ENCODE data around the gene UQCRC1. TPM values are rescaled to one million over a fixed set of nuclear protein-coding genes. Genes with fewer than 3 reads are reported as not detected.

The UQCRC1 gene
- 278 and 283 TPM in 2 replicates for total RNA-seq (2022)
- percentile 76 among the genes with signal in this experiment for Bru-seq, nascent RNA
- BruChase-seq, experiment 1, labeled RNA remaining after a 2-hour chase, result percentile 79 among the genes with signal in this experiment
- percentile 94 among the genes with signal in this experiment for BruChase-seq, experiment 2, labeled RNA remaining after a 6-hour chase
- long read RNA-seq, transcript UQCRC1-201 (13 exons, 1,985 nt), result major isoform, 996 of 1,115 reads
- long read RNA-seq, partial matches to known transcripts, result 53 of 1,115 reads
- long read RNA-seq, other reads (novel, unspliced or antisense), result 66 of 1,115 reads

DNA sequence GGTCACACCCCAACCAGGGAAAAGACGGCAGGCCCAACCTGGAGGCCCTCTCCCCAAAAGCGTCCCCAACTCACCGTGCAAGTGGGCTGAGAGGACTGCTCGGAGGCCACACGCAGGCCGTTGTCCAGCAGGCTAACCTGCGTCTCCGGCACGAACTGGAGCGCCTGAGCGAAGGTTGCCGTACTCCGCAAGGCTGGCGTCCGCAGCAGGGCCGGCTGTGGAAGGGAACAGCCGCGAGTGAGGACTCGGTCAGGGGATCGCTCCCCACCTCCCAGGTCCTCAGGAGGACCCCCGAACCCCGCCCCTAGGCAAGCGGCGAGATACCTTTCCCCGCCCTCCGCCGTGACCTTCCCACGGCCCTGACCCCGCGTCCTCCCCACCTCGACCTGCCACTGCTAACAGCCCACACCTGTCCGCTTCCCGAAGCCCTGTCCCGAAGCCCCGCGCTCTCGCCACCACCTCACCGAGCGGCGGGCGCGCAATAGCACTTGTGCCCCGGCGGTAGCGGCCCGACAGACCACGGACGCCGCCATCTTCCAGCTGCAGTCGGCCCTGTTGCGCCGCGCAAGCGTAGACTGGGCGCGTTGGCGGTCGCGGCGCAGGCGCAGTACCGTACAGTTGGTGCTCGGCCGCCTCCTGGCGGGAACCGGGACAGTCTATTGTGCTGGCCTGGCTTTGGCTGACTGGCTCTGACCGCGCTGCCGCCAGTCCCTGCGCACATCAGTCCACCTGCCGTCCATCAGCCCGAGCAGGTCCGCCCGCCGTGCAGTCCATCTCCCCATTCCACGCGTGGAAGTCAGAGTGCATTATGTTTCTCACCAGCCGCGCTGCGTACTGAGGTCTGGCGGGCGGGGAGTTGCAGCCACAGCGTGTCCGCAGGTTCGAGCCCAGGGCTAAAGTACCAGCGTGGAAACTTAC, at the start of gene UQCRC1:
TSS of gene UQCRC1 (minus strand) at position 559 of the 918 bp plus-strand sequence. CDS start at position 533, 26 bp downstream.
- Histone ChIP-seq H3K27me3 (replicated peaks; ENCODE audit: control insufficient read depth, insufficient read depth, low read length) (no peaks in the 10 kb centered on the region), H3K36me3 (ENCODE audit: control insufficient read depth, insufficient read depth, low read length) (peaks cover 5% of the 10 kb centered on the region; the same call in 1 of the 2 replicates), H3K4me1 (peaks cover 11% of the 10 kb centered on the region), H3K9me3 (no peaks in the 10 kb centered on the region), H3K4me3 (ENCODE audit: low read depth, low read length) (peak within 1 kb of the TSS; percentile 87)
- ChIA-PET CTCF (interaction anchor here (0.5 to 1.5 kb wide), 4 partner anchors 15 to 136 kb away, joined by 3 to 4 read pairs (median 4); no protein-coding TSS in a partner anchor), POLR2A (interaction anchor here (0.6 to 1.0 kb wide), 2 partner anchors 54 to 55 kb away, joined by 3 read pairs; no protein-coding TSS in a partner anchor)
- no peaks in the 10 kb centered on the region for H3K9me3 Mint-ChIP-seq (ENCODE audit: unreplicated experiment)
- BruUV-seq (replicated peaks), result no TSS peak
- H3K27me3 Mint-ChIP-seq (ENCODE audit: insufficient read depth, unreplicated experiment), result no peaks in the 10 kb centered on the region
- H3K27ac Mint-ChIP-seq (ENCODE audit: unreplicated experiment), result peak within 1 kb of the TSS; percentile 96
- TF ChIP-seq, protein P1, sequence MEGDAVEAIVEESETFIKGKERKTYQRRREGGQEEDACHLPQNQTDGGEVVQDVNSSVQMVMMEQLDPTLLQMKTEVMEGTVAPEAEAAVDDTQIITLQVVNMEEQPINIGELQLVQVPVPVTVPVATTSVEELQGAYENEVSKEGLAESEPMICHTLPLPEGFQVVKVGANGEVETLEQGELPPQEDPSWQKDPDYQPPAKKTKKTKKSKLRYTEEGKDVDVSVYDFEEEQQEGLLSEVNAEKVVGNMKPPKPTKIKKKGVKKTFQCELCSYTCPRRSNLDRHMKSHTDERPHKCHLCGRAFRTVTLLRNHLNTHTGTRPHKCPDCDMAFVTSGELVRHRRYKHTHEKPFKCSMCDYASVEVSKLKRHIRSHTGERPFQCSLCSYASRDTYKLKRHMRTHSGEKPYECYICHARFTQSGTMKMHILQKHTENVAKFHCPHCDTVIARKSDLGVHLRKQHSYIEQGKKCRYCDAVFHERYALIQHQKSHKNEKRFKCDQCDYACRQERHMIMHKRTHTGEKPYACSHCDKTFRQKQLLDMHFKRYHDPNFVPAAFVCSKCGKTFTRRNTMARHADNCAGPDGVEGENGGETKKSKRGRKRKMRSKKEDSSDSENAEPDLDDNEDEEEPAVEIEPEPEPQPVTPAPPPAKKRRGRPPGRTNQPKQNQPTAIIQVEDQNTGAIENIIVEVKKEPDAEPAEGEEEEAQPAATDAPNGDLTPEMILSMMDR (IDR thresholded peaks at IDR 0.05; ENCODE audit: insufficient read depth in 1 of 2, low read depth in 1 of 2, low read length in 1 of 2, severe bottlenecking in 1 of 2, unreplicated experiment in 1 of 2), result peak; percentile 45 to 68
- peak within 1 kb of the TSS; percentile 91 for H3K4me3 Mint-ChIP-seq (ENCODE audit: unreplicated experiment)
- peak; percentile 91 to 95 for DNase-seq
- peaks cover 7% of the 10 kb centered on the region for H3K4me1 Mint-ChIP-seq (ENCODE audit: low read depth, unreplicated experiment)
- peaks cover 49% of the 10 kb centered on the region for H3K36me3 Mint-ChIP-seq (ENCODE audit: insufficient read depth, unreplicated experiment)
- intact Hi-C loops (cut with micrococcal nuclease; ENCODE audit: unreplicated experiment), result loop anchor here (1.0 to 2.0 kb wide), 3 partner anchors 26 to 53 kb away; partner anchors contain the start of genes CELSR3, PFKFB4 and SLC26A6

DNA sequence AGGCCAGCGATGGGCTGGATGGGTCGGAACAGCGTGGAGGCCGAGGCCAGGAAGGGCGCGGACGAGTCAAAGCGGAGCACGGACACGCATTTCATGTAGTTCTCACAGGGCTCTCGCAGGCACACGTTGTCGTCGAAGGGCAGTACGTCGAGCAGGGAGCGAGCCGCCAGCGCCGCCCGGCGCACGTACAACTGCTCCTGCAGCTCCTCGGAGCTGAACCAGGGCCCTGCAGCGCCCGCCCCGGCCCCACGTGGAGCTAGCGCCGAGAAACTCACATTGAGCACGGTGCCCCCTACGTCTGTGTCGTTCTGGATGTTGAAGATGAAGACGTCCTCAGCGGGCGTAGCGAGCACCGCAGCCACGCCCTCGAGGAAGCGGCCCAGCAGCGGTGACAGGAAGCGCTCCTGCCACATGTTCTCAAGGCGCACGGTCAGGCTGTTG, 47.4 kb upstream of the UQCRC1 start:
- H3K27me3 ChIP-seq (replicated peaks; ENCODE audit: control insufficient read depth, insufficient read depth, low read length), result no peaks in the 10 kb centered on the region
- ChIA-PET CTCF (no interaction called here), POLR2A (no interaction called here)
- peaks cover 10% of the 10 kb centered on the region for H3K36me3 ChIP-seq (ENCODE audit: control insufficient read depth, insufficient read depth, low read length)
- Mint-ChIP-seq H3K9me3 (ENCODE audit: unreplicated experiment) (no peaks in the 10 kb centered on the region), H3K36me3 (ENCODE audit: insufficient read depth, unreplicated experiment) (peaks cover 81% of the 10 kb centered on the region), H3K4me1 (ENCODE audit: low read depth, unreplicated experiment) (no peaks in the 10 kb centered on the region), H3K27ac (ENCODE audit: unreplicated experiment) (no peak overlapping the region), H3K4me3 (ENCODE audit: unreplicated experiment) (no peak overlapping the region), H3K27me3 (ENCODE audit: insufficient read depth, unreplicated experiment) (no peaks in the 10 kb centered on the region)
- intact Hi-C loops (cut with micrococcal nuclease; ENCODE audit: unreplicated experiment), result no loop called here
- H3K4me1 ChIP-seq, result peaks cover under 1% of the 10 kb centered on the region; the same call in 1 of the 2 replicates
- no peaks in the 10 kb centered on the region for H3K9me3 ChIP-seq
- H3K4me3 ChIP-seq (ENCODE audit: low read depth, low read length), result no peak overlapping the region
- TF ChIP-seq, protein P1 (IDR thresholded peaks at IDR 0.05; ENCODE audit: insufficient read depth in 1 of 2, low read depth in 1 of 2, low read length in 1 of 2, severe bottlenecking in 1 of 2, unreplicated experiment in 1 of 2), result no peak
- no peak for DNase-seq
- BruUV-seq (replicated peaks), result no TSS peak

Data from Caco-2 (cell line).